ENCODE measurements around the gene ZNF774.

DNA sequence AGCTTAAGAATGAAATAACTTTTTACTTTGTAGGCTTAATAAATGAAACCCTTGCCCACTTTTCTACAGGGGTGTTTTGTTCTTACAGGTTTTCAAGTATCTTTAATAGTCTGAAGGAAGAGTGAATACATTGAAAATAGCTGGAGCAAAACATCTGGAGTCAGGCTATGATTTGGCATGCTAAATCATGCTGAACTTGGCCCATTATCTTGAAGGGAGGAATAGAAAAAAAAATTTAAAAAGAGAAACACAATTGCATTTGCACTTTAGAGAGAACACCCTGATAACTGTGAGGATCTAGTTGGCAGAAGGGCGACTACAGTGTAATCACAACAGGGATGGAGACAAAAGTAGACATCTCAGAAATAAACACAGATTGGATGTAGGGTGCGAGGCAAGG lies 34.1 kb downstream of the ZNF774 start:
- TF ChIP-seq KDM6A (CRISPR knock-in tag; IDR thresholded peaks at IDR 0.05; ENCODE audit: low read depth) (no peak), SMC3 (IDR thresholded peaks at IDR 0.05; ENCODE audit: low read length) (no peak), PHF21A (CRISPR knock-in tag; IDR thresholded peaks at IDR 0.05) (no peak), ZNF549 (CRISPR knock-in tag; IDR thresholded peaks at IDR 0.05) (no peak), SNRNP70 (IDR thresholded peaks at IDR 0.05; ENCODE audit: low read depth, low read length) (no peak), GABPB1 (CRISPR knock-in tag; IDR thresholded peaks at IDR 0.05) (no peak)
- TF ChIP-seq, protein P1, sequence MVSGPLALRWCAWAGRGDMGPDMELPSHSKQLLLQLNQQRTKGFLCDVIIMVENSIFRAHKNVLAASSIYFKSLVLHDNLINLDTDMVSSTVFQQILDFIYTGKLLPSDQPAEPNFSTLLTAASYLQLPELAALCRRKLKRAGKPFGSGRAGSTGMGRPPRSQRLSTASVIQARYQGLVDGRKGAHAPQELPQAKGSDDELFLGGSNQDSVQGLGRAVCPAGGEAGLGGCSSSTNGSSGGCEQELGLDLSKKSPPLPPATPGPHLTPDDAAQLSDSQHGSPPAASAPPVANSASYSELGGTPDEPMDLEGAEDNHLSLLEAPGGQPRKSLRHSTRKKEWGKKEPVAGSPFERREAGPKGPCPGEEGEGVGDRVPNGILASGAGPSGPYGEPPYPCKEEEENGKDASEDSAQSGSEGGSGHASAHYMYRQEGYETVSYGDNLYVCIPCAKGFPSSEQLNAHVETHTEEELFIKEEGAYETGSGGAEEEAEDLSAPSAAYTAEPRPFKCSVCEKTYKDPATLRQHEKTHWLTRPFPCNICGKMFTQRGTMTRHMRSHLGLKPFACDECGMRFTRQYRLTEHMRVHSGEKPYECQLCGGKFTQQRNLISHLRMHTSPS (CRISPR knock-in tag; IDR thresholded peaks at IDR 0.05; ENCODE audit: low read depth) = no peak
- TF ChIP-seq, protein P2, sequence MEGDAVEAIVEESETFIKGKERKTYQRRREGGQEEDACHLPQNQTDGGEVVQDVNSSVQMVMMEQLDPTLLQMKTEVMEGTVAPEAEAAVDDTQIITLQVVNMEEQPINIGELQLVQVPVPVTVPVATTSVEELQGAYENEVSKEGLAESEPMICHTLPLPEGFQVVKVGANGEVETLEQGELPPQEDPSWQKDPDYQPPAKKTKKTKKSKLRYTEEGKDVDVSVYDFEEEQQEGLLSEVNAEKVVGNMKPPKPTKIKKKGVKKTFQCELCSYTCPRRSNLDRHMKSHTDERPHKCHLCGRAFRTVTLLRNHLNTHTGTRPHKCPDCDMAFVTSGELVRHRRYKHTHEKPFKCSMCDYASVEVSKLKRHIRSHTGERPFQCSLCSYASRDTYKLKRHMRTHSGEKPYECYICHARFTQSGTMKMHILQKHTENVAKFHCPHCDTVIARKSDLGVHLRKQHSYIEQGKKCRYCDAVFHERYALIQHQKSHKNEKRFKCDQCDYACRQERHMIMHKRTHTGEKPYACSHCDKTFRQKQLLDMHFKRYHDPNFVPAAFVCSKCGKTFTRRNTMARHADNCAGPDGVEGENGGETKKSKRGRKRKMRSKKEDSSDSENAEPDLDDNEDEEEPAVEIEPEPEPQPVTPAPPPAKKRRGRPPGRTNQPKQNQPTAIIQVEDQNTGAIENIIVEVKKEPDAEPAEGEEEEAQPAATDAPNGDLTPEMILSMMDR (CRISPR knock-in tag; IDR thresholded peaks at IDR 0.05) = no peak
